ENCODE results near the gene AFMID.

DNA sequence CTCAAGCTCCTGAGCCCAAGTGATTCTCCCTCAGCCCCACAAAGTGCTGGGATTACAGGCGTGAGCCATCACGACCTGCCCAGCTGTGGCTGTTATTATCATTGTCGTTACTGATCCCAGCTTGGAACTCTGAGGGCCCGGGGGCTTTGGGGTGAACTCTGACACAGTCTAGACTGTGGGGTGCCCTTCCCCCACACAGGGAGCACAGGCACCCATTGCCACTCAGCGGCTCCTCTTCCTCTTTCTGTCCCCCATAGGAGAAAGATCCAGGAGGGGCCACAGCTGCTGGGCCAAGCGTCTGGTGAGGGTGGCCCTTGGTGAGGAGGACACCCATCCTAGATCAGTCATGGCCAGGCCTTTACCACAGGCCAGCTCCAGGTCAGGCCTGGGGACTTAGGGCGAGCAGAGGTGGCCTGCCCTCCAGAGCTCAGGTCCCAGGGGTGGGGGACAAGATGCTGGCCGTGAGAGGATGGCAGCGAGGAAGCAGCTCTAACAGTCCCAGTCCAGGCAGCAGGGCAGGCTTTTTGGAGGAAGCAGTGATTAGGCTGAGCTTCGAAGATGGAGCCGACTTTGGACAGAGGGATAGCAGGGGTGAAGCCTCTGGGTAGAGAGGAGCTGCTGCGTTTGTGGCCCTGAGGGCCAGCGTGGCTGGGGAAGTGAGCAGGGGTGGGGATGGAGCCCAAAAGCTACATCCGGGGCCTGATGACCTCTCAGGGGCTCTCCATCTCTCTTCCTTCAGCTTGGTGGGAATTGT lies 69.0 kb downstream of the AFMID start:
- TF ChIP-seq CTCF (IDR thresholded peaks at IDR 0.05; ENCODE audit: borderline replicate concordance, extremely low read depth, low read length, poor library complexity, severe bottlenecking) (no peak), EZH2 (IDR thresholded peaks at IDR 0.05; ENCODE audit: borderline replicate concordance, low read depth, low read length, severe bottlenecking) (no peak)
